Esophagus squamous epithelium (tissue), 4 donors: Measurements from ENCODE around the gene SLC2A13.

ENCODE experiments used
- CTCF ChIP-seq, 6 experiments: fragments of 450-650 bp in 4 of 6; fragments of 200-600 bp in 2 of 6; sonication (generic) in 2 of 6; IDR thresholded peaks; one replicate each; pipeline ENCODE4 v1.5.1; 2016 to 2019; ENCODE audit warnings: antibody characterized with exemption in 6 of 6, mild to moderate bottlenecking in 4 of 6, moderate library complexity in 4 of 6
- POLR2A ChIP-seq, 4 donors: fragments of 450-650 bp; IDR thresholded peaks; one replicate each; pipeline ENCODE4 v1.6.1; 2017; ENCODE audit warnings: antibody characterized with exemption in 4 of 4, mild to moderate bottlenecking in 4 of 4, moderate library complexity in 3 of 4

GRCh38 chr12:40103043-40103442, 2.8 kb downstream of the SLC2A13 start:
- TF ChIP-seq CTCF (IDR thresholded peaks at IDR 0.05) = no peak
- no peak for TF ChIP-seq POLR2A (IDR thresholded peaks at IDR 0.05)
